ENCODE data around the gene GOLGA8T. TPM values are rescaled to one million over a fixed set of nuclear protein-coding genes. Genes with fewer than 3 reads are reported as not detected.
A peak's percentile ranks its signal among the peaks of the same experiment; 100 is the strongest.
"Not testable (repeated sequence)": the region's sequence is repeated elsewhere in the genome, so short reads cannot be mapped to it uniquely, and the experiment has no call there.

Gene GOLGA8T
- total RNA-seq, 1 experiment from 2014 or later: not detected

DNA sequence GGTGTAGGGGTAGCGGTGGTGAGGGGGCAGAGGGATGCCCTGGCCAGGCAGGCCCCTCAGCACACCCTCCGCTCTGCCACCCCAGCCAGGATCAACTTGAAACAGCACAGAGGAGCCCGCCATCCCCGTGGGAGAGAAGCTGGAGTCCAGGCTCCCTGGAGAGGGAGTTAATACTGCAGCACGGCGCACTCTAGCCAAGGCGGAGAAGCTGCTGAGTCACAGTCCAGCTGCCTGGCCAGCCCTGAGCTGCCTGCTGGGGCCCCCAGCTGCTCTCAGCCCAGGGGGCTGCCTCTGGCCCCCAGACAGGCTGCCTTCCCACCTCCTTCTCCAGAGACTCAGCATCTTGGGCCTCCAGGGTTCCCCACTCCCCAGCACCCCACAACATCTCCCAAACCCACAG lies 36.6 kb downstream of the GOLGA8T start:
- H3K9me3 Mint-ChIP-seq (ENCODE audit: unreplicated experiment): peaks cover 14% of the 10 kb centered on the region
- H3K27ac Mint-ChIP-seq (ENCODE audit: unreplicated experiment); H3K4me3 ChIP-seq (ENCODE audit: low read depth, low read length); DNase-seq; intact Hi-C loops (cut with micrococcal nuclease; ENCODE audit: unreplicated experiment); H3K4me1 ChIP-seq; H3K27me3 ChIP-seq (replicated peaks; ENCODE audit: control insufficient read depth, insufficient read depth, low read length); POLR2A ChIA-PET; H3K36me3 ChIP-seq (ENCODE audit: control insufficient read depth, insufficient read depth, low read length); BruUV-seq (replicated peaks); CTCF ChIA-PET; H3K36me3 Mint-ChIP-seq (ENCODE audit: insufficient read depth, unreplicated experiment); H3K4me1 Mint-ChIP-seq (ENCODE audit: low read depth, unreplicated experiment); H3K4me3 Mint-ChIP-seq (ENCODE audit: unreplicated experiment); H3K27me3 Mint-ChIP-seq (ENCODE audit: insufficient read depth, unreplicated experiment); H3K9me3 ChIP-seq: not testable (repeated sequence)

DNA sequence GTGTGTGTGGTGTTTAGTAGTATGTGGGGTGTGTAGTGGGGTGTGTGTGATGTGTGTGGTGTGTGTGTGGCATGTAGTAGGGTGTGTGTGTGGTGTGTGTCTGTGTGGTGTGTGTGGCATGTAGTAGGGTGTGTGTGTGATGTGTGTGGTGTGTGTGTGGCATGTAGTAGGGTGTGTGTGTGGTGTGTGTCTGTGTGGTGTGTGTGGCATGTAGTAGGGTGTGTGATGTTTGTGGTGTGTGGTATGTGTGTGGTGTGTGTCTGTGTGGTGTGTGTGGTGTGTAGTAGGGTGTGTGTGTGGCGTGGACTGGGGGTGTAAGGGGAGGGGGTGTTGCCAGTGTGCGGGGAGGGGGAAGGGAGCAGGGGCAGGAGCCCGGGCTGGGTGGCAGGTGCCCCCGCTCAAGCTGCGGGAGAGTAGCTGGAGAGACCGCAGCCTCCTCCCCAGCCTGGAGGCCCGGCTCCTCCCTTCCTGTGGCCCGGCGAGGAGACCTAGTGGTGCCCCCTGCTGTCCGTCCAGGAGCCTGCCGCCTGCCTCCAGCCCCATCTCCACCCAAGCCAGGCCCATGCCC lies 38.3 kb downstream of the GOLGA8T start:
- H3K4me1 ChIP-seq; H3K4me1 Mint-ChIP-seq (ENCODE audit: low read depth, unreplicated experiment); H3K36me3 ChIP-seq (ENCODE audit: control insufficient read depth, insufficient read depth, low read length); H3K4me3 ChIP-seq (ENCODE audit: low read depth, low read length); H3K9me3 ChIP-seq; H3K27me3 ChIP-seq (replicated peaks; ENCODE audit: control insufficient read depth, insufficient read depth, low read length); H3K27ac Mint-ChIP-seq (ENCODE audit: unreplicated experiment); POLR2A ChIA-PET; H3K27me3 Mint-ChIP-seq (ENCODE audit: insufficient read depth, unreplicated experiment); intact Hi-C loops (cut with micrococcal nuclease; ENCODE audit: unreplicated experiment); CTCF ChIA-PET; H3K4me3 Mint-ChIP-seq (ENCODE audit: unreplicated experiment); BruUV-seq (replicated peaks); H3K36me3 Mint-ChIP-seq (ENCODE audit: insufficient read depth, unreplicated experiment): not testable (repeated sequence)
- DNase-seq: peak; percentile 49 to 60
- H3K9me3 Mint-ChIP-seq (ENCODE audit: unreplicated experiment): peaks cover 14% of the 10 kb centered on the region

DNA sequence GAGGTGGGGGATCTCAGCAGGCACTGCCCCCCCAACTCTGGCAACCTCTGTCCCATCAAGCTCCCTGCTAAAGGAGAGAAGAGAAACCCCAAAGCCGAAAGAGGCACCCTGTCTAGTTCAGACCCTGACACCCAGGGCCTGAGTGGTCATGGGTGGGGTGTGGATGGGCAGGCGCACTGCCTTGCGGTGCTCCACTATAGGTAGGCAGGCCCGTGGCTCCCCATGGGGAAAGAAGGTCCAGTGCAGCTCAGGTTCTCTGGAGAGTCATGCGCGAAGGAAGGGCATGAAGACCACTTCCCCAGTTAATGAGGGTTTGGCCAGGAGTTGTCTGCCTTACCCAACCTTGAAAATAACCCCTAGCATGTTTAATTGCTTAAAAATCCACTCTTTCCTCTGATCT lies 40.4 kb downstream of the GOLGA8T start:
- H3K4me1 ChIP-seq; H3K27me3 Mint-ChIP-seq (ENCODE audit: insufficient read depth, unreplicated experiment); H3K9me3 ChIP-seq; intact Hi-C loops (cut with micrococcal nuclease; ENCODE audit: unreplicated experiment); H3K4me3 Mint-ChIP-seq (ENCODE audit: unreplicated experiment); H3K36me3 Mint-ChIP-seq (ENCODE audit: insufficient read depth, unreplicated experiment); H3K27ac Mint-ChIP-seq (ENCODE audit: unreplicated experiment); H3K27me3 ChIP-seq (replicated peaks; ENCODE audit: control insufficient read depth, insufficient read depth, low read length); H3K36me3 ChIP-seq (ENCODE audit: control insufficient read depth, insufficient read depth, low read length); H3K4me1 Mint-ChIP-seq (ENCODE audit: low read depth, unreplicated experiment); POLR2A ChIA-PET; CTCF ChIA-PET; BruUV-seq (replicated peaks); H3K4me3 ChIP-seq (ENCODE audit: low read depth, low read length): not testable (repeated sequence)
- DNase-seq: peak in 1 of 2 experiments; percentile 31
- H3K9me3 Mint-ChIP-seq (ENCODE audit: unreplicated experiment): peaks cover 14% of the 10 kb centered on the region

DNA sequence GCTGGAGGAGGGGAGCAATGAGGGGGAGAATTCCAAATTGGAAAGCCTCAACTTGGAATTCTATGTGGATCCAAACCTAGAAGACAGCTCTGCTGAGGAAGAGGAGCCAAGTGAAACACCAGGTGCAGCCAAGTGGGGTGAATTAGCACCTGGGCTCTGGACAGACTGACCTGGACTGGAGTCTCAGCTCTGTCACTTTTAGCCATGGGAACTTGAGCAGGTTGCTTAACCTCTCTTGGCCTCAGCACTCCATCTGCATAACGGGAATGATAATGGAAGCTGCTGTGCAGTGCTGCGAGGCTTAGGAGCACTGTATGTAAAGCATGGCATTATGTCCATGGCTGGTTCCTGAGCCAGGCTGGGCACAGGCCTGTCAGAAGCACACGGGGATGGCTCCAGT lies 41.8 kb downstream of the GOLGA8T start:
- H3K9me3 ChIP-seq; BruUV-seq (replicated peaks); H3K4me3 Mint-ChIP-seq (ENCODE audit: unreplicated experiment); H3K27ac Mint-ChIP-seq (ENCODE audit: unreplicated experiment); CTCF ChIA-PET; H3K36me3 ChIP-seq (ENCODE audit: control insufficient read depth, insufficient read depth, low read length); H3K27me3 Mint-ChIP-seq (ENCODE audit: insufficient read depth, unreplicated experiment); POLR2A ChIA-PET; H3K4me1 Mint-ChIP-seq (ENCODE audit: low read depth, unreplicated experiment); intact Hi-C loops (cut with micrococcal nuclease; ENCODE audit: unreplicated experiment); H3K27me3 ChIP-seq (replicated peaks; ENCODE audit: control insufficient read depth, insufficient read depth, low read length); H3K4me1 ChIP-seq; H3K36me3 Mint-ChIP-seq (ENCODE audit: insufficient read depth, unreplicated experiment); H3K4me3 ChIP-seq (ENCODE audit: low read depth, low read length); DNase-seq: not testable (repeated sequence)
- peaks cover 14% of the 10 kb centered on the region for H3K9me3 Mint-ChIP-seq (ENCODE audit: unreplicated experiment)

DNA sequence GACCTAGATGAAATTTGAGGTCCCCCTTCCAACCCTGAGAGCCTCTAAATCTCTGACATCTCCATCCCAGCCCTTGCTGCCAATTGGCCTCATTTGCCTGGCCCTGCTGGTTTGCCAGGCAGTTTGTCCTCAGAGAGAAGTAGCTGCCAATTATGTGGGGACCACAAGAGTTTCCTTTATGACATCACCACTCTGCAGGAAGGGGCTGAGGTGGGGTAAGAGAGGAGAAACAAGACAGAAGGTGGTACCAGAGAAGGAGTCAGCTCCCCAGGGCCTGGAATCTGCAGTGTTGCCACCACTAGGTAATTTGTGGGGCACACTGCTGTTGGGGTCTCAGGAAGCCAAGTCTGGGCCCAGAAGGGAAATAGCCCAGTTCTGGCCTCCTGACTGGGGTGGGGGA lies 45.0 kb downstream of the GOLGA8T start:
- H3K36me3 Mint-ChIP-seq (ENCODE audit: insufficient read depth, unreplicated experiment); H3K4me1 Mint-ChIP-seq (ENCODE audit: low read depth, unreplicated experiment); DNase-seq; CTCF ChIA-PET; POLR2A ChIA-PET; H3K9me3 Mint-ChIP-seq (ENCODE audit: unreplicated experiment); H3K27me3 Mint-ChIP-seq (ENCODE audit: insufficient read depth, unreplicated experiment); H3K27ac Mint-ChIP-seq (ENCODE audit: unreplicated experiment); H3K4me3 ChIP-seq (ENCODE audit: low read depth, low read length); BruUV-seq (replicated peaks); H3K27me3 ChIP-seq (replicated peaks; ENCODE audit: control insufficient read depth, insufficient read depth, low read length); H3K9me3 ChIP-seq; intact Hi-C loops (cut with micrococcal nuclease; ENCODE audit: unreplicated experiment); H3K4me1 ChIP-seq; H3K36me3 ChIP-seq (ENCODE audit: control insufficient read depth, insufficient read depth, low read length); H3K4me3 Mint-ChIP-seq (ENCODE audit: unreplicated experiment): not testable (repeated sequence)

DNA sequence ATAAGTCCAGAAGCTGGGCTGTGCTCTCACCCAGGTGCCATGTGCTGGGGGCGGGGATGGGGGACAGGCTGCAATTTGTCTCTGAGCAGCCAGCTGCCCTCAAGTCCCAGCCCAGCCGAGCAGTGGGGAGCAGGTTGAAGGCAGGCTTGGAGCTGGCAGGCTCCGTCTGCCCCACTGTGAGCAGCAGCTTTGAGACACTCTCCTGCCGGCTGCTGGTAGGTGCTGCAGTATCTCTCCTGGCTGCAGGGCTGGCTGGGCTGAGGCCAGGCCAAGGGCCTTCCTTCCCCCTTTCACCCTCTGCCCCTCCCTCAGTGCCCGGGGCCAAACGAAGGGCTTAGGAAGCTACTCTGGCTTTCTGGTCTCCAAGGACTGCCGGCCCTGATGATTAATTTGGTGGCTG lies 50.6 kb downstream of the GOLGA8T start:
- H3K27me3 ChIP-seq (replicated peaks; ENCODE audit: control insufficient read depth, insufficient read depth, low read length); H3K27me3 Mint-ChIP-seq (ENCODE audit: insufficient read depth, unreplicated experiment); H3K9me3 Mint-ChIP-seq (ENCODE audit: unreplicated experiment); H3K36me3 Mint-ChIP-seq (ENCODE audit: insufficient read depth, unreplicated experiment); H3K9me3 ChIP-seq; intact Hi-C loops (cut with micrococcal nuclease; ENCODE audit: unreplicated experiment); H3K4me1 Mint-ChIP-seq (ENCODE audit: low read depth, unreplicated experiment); CTCF ChIA-PET; H3K4me1 ChIP-seq; DNase-seq; BruUV-seq (replicated peaks); POLR2A ChIA-PET; H3K36me3 ChIP-seq (ENCODE audit: control insufficient read depth, insufficient read depth, low read length); H3K27ac Mint-ChIP-seq (ENCODE audit: unreplicated experiment); H3K4me3 ChIP-seq (ENCODE audit: low read depth, low read length); H3K4me3 Mint-ChIP-seq (ENCODE audit: unreplicated experiment): not testable (repeated sequence)

DNA sequence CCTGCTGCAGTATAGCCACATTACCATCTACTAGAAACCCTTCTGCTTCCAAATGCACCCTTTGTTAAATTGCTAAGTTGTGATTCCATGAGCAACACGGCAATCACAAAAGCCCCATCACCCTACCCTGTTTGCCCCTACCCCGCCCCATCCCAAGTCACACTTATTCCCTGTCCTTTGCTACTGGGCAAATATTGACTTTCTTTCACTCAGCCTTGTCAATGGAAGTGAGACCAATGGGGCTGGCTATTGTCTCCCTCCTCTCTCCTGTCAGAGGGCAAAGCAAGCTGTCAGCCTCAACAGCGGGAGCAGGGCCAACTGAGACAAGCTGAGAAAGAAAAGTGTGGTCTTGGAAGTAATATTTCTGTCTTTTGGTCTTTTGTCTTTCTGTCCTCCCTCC lies 52.6 kb downstream of the GOLGA8T start:
- CTCF ChIA-PET; H3K9me3 ChIP-seq; intact Hi-C loops (cut with micrococcal nuclease; ENCODE audit: unreplicated experiment); H3K27me3 ChIP-seq (replicated peaks; ENCODE audit: control insufficient read depth, insufficient read depth, low read length); H3K4me1 Mint-ChIP-seq (ENCODE audit: low read depth, unreplicated experiment); H3K36me3 Mint-ChIP-seq (ENCODE audit: insufficient read depth, unreplicated experiment); BruUV-seq (replicated peaks); H3K4me1 ChIP-seq; H3K36me3 ChIP-seq (ENCODE audit: control insufficient read depth, insufficient read depth, low read length); H3K4me3 Mint-ChIP-seq (ENCODE audit: unreplicated experiment); POLR2A ChIA-PET; DNase-seq; H3K27ac Mint-ChIP-seq (ENCODE audit: unreplicated experiment); H3K9me3 Mint-ChIP-seq (ENCODE audit: unreplicated experiment); H3K4me3 ChIP-seq (ENCODE audit: low read depth, low read length); H3K27me3 Mint-ChIP-seq (ENCODE audit: insufficient read depth, unreplicated experiment): not testable (repeated sequence)
